Mesothelial cell of epicardium (in vitro differentiated cells): ENCODE measurements around the gene NHEJ1. TPM values are rescaled to one million over a fixed set of nuclear protein-coding genes. Genes with fewer than 3 reads are reported as not detected.

ENCODE experiments used
- DNase-seq, 2 experiments: peaks; one replicate each; pipeline ENCODE4 v3.0.0; 2021; ENCODE audit warnings: low spot score in 2 of 2; ENCODE audit not compliant: unreplicated experiment in 2 of 2
- H3K27ac Mint-ChIP-seq: 2 replicates; pipeline ENCODE4 v1.8.0; 2021; ENCODE audit warnings: mixed read lengths
- H3K27me3 Mint-ChIP-seq: 2 replicates; pipeline ENCODE4 v1.8.0; 2021; ENCODE audit warnings: low read depth, mixed read lengths
- H3K36me3 Mint-ChIP-seq: 2 replicates; pipeline ENCODE4 v1.8.0; 2021; ENCODE audit warnings: mixed read lengths
- H3K4me1 Mint-ChIP-seq: 2 replicates; pipeline ENCODE4 v1.8.0; 2021; ENCODE audit warnings: mixed read lengths
- H3K4me3 Mint-ChIP-seq: 2 replicates; pipeline ENCODE4 v1.8.0; 2021; ENCODE audit warnings: mild to moderate bottlenecking, moderate library complexity, mixed read lengths
- H3K9me3 Mint-ChIP-seq: 2 replicates; pipeline ENCODE4 v1.8.0; 2021; ENCODE audit warnings: mixed read lengths
- CTCF ChIP-seq: fragments of 200-600 bp; sonication (generic); IDR thresholded peaks from one replicate; pipeline ENCODE4 v1.5.0; 2021; ENCODE audit warnings: antibody characterized with exemption; ENCODE audit not compliant: unreplicated experiment
- total RNA-seq: library from RNA; stranded (reverse); gene quantifications from 3 replicates; pipeline ENCODE4 v1.2.1, GENCODE V29; 2021

Gene NHEJ1
- total RNA-seq, 1 donor from 2014 or later, result 11.5 TPM

- no peaks in the 10 kb centered on the region for H3K9me3 Mint-ChIP-seq
Observed at GRCh38 chr2:219183151-219183772, 22.6 kb upstream of the NHEJ1 start.

GRCh38 chr2:219182331-219183150, 21.9 kb upstream of the NHEJ1 start:
- H3K27ac Mint-ChIP-seq, result no peak overlapping the region
- TF ChIP-seq CTCF, result no peak
- H3K9me3 Mint-ChIP-seq, result no peaks in the 10 kb centered on the region

More at GRCh38 chr2:219183151-219183772, 22.6 kb upstream of the NHEJ1 start:
- Mint-ChIP-seq H3K27me3 (no peaks in the 10 kb centered on the region), H3K4me3 (no peak overlapping the region), H3K4me1 (peaks cover 7% of the 10 kb centered on the region), H3K27ac (no peak overlapping the region), H3K36me3 (peaks cover 21% of the 10 kb centered on the region)
- DNase-seq, result no peak
- no peak for TF ChIP-seq CTCF

GRCh38 chr2:219181531-219181930, 20.9 kb upstream of the NHEJ1 start:
- no peak for TF ChIP-seq CTCF

More at GRCh38 chr2:219182331-219183150, 21.9 kb upstream of the NHEJ1 start:
- Mint-ChIP-seq H3K27me3 (no peaks in the 10 kb centered on the region), H3K36me3 (peaks cover 21% of the 10 kb centered on the region), H3K4me1 (peaks cover 8% of the 10 kb centered on the region), H3K4me3 (no peak overlapping the region)
- DNase-seq, result no peak

GRCh38 chr2:219180961-219181360, 20.3 kb upstream of the NHEJ1 start:
- no peak for DNase-seq

More at GRCh38 chr2:219181531-219181930, 20.9 kb upstream of the NHEJ1 start:
- no peak overlapping the region for H3K4me3 Mint-ChIP-seq
- no peaks in the 10 kb centered on the region for H3K27me3 Mint-ChIP-seq
- H3K36me3 Mint-ChIP-seq, result peaks cover 21% of the 10 kb centered on the region
- DNase-seq, result no peak
- peaks cover 13% of the 10 kb centered on the region for H3K4me1 Mint-ChIP-seq
- H3K9me3 Mint-ChIP-seq, result no peaks in the 10 kb centered on the region
- no peak overlapping the region for H3K27ac Mint-ChIP-seq

More at GRCh38 chr2:219180961-219181360, 20.3 kb upstream of the NHEJ1 start:
- H3K9me3 Mint-ChIP-seq, result no peaks in the 10 kb centered on the region
- peaks cover 21% of the 10 kb centered on the region for H3K36me3 Mint-ChIP-seq
- peaks cover 16% of the 10 kb centered on the region for H3K4me1 Mint-ChIP-seq
- H3K27me3 Mint-ChIP-seq, result no peaks in the 10 kb centered on the region
- TF ChIP-seq CTCF, result no peak
- no peak overlapping the region for H3K4me3 Mint-ChIP-seq
- H3K27ac Mint-ChIP-seq, result no peak overlapping the region
